Measurements from ENCODE around the gene RAB36. TPM values are rescaled to one million over a fixed set of nuclear protein-coding genes. Genes with fewer than 3 reads are reported as not detected.

The RAB36 gene
- total and polyA plus RNA-seq, 9 of the 15 experiments (the other 6 are each of a cell fraction or from before 2014, with no cell fraction given), result 0.04 to 0.50 (median 0.08) TPM; not detected in 3

DNA sequence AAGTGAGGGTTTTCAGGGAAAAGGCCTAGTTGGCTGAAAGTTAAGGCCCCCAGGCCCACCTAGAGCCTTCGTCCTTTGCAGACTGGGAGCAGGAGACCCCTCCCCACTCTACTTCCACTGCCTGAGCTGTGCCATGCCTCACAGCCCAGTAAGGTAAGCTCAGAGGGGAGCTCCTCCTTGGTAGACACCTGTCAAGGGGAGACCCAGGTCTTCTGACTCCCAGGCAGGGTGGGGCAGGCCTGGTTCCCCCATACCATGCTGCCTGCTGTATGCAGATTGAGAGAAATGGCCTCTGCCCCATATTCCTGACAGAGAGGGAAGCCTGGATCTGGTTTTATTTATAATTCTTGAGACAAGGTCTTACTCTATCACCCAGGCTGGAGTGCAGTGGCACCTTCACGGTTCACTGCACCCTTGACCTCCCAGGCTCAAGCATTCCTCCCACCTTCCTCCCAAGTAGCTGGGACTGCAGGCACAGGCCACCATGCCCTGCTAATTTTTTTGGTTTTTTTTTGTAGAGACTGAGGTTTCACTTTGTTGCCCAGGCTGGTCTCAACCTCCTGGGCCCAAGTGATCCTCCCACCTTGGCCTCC lies 697 bp downstream of the RAB36 start:
- 46% methylated on average over 2 of the region's 2 CpGs for WGBS (ENCODE audit: insufficient coverage, low coverage, missing lambda C conversion rate)

More for the DNA sequence above, 697 bp downstream of the RAB36 start:
- Histone ChIP-seq H3K9me3 (replicated peaks; ENCODE audit: control insufficient read depth, insufficient read depth, low read depth, low read length) (no peaks in the 10 kb centered on the region), H2AFZ (ENCODE audit: low read depth, low read length) (no peak overlapping the region), H3K9me1 (ENCODE audit: control insufficient read depth, insufficient read depth, low read length) (peaks cover 12% of the 10 kb centered on the region), H3K4me1 (replicated peaks in 1 of 2; ENCODE audit: control insufficient read depth in 2 of 2, insufficient read depth in 2 of 2, low read length in 2 of 2) (peaks cover 16 to 30% of the 10 kb centered on the region in 2 experiments), H3K36me3 (ENCODE audit: control insufficient read depth, insufficient read depth, low read length) (no peaks in the 10 kb centered on the region), H3K79me2 (ENCODE audit: control insufficient read depth, insufficient read depth, low read length) (no peaks in the 10 kb centered on the region), H4K20me1 (replicated peaks; ENCODE audit: control insufficient read depth, insufficient read depth, low read length) (peaks cover 69% of the 10 kb centered on the region), H3K4me2 (ENCODE audit: insufficient read depth, low read length) (no peak overlapping the region), H3K27ac (ENCODE audit: extremely low read depth, low read depth, low read length) (no peak overlapping the region), H3K9ac (ENCODE audit: insufficient read depth in 1 of 2, low read depth in 2 of 2, low read length in 2 of 2) (peak overlapping the region in 1 of 2 experiments; percentile 7; a peak in 2 of 4 replicates), H3K4me3 (no peak overlapping the region), H3K27me3 (ENCODE audit: control insufficient read depth in 2 of 2, insufficient read depth in 2 of 2, low read length in 2 of 2) (peaks cover 37 to 50% of the 10 kb centered on the region in 2 experiments)
- CTCF ChIA-PET (ENCODE audit: low intra/inter-chr PET ratio), result no interaction called here
- intact Hi-C loops (cut with micrococcal nuclease), result loop anchor here (1.0 kb wide), 1 partner anchor 34 kb away; the partner anchor contains the start of gene BCR
- POLR2A ChIA-PET, result interaction anchor here (0.7 to 86.5 kb wide), 22 partner anchors 8 to 189 kb away, joined by 3 to 3476 read pairs (median 4); partner anchors contain the start of gene BCR
- BruUV-seq (replicated peaks), result no TSS peak
- DNase-seq (ENCODE audit: extremely low read depth in 1 of 4, low spot score in 3 of 4), result peak in 1 of 4 experiments; percentile 47
- ATAC-seq, result no peak
- TF ChIP-seq, protein P1, sequence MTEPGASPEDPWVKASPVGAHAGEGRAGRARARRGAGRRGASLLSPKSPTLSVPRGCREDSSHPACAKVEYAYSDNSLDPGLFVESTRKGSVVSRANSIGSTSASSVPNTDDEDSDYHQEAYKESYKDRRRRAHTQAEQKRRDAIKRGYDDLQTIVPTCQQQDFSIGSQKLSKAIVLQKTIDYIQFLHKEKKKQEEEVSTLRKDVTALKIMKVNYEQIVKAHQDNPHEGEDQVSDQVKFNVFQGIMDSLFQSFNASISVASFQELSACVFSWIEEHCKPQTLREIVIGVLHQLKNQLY (CRISPR knock-in tag; conservative IDR thresholded peaks at IDR 0.05), result 0 out of 4 replicates have a peak, but pooled peaks of 1 of the 2 experiments have one; percentile 34
- TF ChIP-seq, protein P2, sequence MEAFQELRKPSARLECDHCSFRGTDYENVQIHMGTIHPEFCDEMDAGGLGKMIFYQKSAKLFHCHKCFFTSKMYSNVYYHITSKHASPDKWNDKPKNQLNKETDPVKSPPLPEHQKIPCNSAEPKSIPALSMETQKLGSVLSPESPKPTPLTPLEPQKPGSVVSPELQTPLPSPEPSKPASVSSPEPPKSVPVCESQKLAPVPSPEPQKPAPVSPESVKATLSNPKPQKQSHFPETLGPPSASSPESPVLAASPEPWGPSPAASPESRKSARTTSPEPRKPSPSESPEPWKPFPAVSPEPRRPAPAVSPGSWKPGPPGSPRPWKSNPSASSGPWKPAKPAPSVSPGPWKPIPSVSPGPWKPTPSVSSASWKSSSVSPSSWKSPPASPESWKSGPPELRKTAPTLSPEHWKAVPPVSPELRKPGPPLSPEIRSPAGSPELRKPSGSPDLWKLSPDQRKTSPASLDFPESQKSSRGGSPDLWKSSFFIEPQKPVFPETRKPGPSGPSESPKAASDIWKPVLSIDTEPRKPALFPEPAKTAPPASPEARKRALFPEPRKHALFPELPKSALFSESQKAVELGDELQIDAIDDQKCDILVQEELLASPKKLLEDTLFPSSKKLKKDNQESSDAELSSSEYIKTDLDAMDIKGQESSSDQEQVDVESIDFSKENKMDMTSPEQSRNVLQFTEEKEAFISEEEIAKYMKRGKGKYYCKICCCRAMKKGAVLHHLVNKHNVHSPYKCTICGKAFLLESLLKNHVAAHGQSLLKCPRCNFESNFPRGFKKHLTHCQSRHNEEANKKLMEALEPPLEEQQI (IDR thresholded peaks at IDR 0.05), result no peak
- FAIRE-seq, result no peak
- in situ Hi-C loops (cut with MboI), result no loop called here

Data from K562 (cell line).